GM21360 (cell line): ENCODE results near the gene NXN.
"Not testable (repeated sequence)": the region's sequence is repeated elsewhere in the genome, so short reads cannot be mapped to it uniquely, and the experiment has no call there.

ENCODE experiments used
- ATAC-seq: cut with Tn5 transposase; IDR thresholded peaks from one replicate; pipeline ENCODE4 v1.9.1; 2021; ENCODE audit warnings: mild to moderate bottlenecking, moderate library complexity; ENCODE audit not compliant: unreplicated experiment

NXN gene

GRCh38 chr17:802901-803881 is 176.4 kb downstream of the NXN start:
- no peak for ATAC-seq

GRCh38 chr17:802481-802880 is 177.1 kb downstream of the NXN start:
- no peak for ATAC-seq

DNA sequence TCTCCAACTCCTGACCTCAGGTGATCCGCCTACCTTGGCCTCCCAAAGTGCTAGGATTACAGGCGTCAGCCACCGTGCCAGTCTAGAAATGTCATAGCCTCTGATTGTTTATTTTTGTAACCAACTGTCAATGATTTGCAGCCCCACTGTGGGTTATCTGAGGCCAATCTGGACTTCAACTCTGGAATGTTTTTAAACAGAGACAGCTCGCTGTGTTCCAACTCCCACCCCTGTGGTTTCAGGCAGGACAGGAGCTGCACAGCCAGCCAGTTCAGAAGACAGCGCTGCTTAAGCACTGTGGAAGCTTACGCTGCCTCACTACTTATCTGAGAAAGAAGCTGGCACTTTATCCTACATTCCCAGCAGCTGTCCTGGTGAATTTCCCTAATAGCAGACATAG is 177.9 kb downstream of the NXN start:
- no peak for ATAC-seq

GRCh38 chr17:800446-801242 is 178.9 kb downstream of the NXN start:
- no peak for ATAC-seq

DNA sequence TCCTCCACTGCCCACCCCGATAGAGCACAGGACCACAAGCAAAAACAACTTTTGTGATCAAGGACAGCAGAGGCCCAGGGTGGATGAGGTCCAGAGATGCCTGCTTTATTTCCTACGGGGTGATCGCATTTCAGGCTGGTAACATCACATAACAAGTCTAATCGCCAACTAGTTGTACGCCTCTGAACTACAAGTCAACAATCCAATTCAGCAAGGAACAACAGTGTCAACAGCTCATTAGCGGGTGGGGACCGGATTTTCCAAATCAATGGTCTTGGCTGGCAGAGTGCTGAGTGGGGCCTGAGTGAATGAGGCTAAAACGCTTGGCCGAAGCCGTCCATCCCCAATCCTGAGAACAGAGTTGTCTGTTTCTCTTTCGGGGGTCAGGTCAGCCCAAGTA is 180.3 kb downstream of the NXN start:
- ATAC-seq = no peak

- ATAC-seq = no peak
Measured at GRCh38 chr17:798246-798645, 181.3 kb downstream of the NXN start.

- ATAC-seq = no peak
Measured at GRCh38 chr17:797236-797840, 182.2 kb downstream of the NXN start.

GRCh38 chr17:796609-797008 is 183.0 kb downstream of the NXN start:
- ATAC-seq = no peak

DNA sequence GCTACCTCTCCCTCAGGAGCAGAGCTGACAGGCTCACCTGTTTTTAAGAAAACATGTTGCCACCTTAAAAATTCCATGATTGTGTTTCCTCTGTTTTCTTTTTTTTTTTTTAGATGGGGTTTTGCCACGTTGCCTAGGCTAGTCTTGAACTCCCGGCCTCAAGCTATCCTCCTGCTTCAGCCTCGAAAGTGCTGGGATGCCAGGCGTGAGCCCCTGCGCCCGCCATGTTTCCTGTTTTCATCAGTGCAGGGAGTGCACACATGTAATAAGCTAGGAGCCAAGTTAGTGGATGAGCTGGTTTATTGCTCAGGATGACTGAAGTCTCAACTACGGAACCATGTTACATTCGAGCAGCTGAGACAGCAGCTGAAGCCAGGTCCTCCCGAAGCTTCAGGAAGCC is 183.9 kb downstream of the NXN start:
- ATAC-seq = no peak

DNA sequence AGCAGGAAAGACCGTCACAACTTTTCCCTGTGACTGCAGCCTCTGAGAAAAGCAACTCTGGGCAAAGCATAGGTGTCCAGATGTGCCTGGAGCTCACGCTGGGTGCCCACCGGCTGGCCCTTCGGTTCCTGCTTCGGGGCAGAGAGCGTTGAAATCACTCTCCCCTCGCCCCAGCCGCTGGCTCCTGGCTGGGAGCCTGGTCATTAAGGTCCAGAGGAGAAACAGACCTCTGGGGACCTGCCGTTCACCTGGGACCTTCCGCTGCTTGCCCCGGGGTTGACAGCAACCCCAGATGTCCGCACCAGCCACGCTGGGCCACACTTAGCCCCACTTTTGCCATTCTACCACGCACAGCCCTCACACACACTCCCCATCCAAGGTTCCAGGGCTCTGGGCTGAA is 184.3 kb downstream of the NXN start:
- no peak for ATAC-seq

DNA sequence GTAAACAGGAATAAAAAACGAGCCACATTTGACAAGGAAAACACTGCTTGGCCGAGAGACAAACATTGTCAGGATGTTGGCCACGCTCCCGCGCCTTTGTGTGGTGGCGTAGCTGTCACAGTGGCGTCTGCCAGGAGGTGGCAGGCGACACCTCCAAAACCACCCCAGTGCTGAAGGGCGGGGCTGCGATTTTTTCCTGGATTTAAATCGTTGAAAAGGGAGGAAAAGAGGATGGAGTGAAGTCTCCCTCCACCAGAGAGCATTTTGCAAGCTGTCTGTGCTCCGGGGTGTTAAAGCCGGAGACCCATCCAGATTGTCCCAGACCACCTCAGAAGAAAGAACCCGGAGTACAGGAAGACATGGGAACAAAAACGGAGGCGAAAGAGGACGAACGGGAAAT is 184.7 kb downstream of the NXN start:
- ATAC-seq = no peak

GRCh38 chr17:792277-792676 is 187.3 kb downstream of the NXN start:
- ATAC-seq = no peak

DNA sequence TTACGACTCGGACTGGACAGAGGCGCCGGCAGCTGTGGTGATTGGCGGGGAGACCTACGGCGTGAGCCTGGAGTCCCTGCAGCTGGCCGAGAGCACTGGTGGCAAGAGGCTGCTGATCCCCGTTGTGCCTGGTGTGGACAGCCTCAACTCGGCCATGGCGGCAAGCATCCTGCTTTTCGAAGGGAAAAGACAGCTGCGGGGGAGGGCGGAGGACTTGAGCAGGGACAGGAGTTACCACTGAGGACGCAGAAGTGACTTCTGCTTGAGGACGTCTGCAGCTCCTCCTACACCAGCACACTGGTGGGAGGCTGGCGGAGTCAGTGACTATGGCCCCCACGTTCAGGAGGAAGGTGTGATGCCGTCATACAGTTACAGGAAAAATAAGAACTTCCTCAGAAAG is 187.7 kb downstream of the NXN start:
- ATAC-seq = no peak

GRCh38 chr17:790874-791247 is 188.7 kb downstream of the NXN start:
- ATAC-seq = not testable (repeated sequence)

DNA sequence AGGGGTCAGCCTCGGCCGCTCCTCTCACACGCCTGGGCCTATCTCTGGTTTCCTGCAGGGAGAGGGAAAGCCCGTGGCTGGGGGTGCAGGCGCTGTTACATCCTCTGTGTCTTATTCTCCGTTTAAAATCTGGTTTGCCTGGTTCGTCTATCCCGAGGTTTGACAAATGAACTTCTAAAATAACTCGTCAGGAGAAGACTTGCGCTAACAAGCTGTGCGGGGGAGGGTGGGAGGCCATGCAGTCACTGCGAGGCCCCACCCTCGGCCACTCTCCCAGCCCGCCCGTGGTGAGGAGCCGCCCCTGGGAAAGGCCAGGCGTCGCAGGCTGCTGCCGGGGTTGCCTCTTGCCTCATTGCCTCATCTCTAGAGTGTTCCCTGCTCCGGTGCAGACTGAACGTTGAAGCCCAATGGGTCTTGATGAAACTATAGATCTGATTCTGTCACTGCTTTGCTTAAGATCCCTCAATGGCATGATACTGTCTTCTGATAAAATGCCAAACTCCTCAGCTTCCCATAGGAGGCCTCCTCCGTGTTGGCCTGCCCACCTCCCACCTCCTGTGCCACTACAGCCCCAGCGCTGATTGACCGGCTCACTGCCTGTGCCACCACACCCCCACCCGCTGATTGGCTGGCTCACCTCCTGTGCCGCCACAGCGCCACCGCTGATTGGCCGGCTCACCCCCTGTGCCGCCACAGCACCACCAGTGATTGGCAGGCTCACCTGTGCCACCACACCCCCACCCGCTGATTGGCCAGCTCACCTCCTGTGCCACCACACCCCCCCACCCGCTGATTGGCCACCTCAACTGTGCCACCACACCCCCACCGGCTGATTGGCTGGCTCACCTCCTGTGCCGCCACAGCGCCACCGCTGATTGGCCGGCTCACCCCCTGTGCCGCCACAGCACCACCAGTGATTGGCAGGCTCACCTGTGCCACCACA is 189.4 kb downstream of the NXN start:
- ATAC-seq = not testable (repeated sequence)

GRCh38 chr17:789160-789840 is 190.3 kb downstream of the NXN start:
- ATAC-seq = no peak

DNA sequence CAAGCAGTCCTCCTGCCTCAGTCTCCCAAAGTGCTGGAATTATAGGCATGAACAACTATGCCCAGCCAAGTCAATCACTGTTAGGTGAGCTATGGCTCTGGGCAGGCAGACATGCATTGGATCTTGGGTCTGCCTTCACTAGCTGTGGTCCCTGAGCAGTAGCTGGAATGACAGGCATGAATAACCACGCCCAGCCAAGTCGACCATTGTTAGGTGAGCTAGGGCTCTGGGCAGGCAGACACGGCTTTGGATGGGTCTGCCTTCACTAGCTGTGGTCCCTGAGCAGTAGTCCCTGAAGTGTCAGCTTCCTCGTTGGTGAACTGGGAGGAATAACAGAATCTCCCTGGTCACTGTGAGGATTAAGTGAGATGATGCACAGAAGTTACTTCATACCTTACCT is 191.0 kb downstream of the NXN start:
- ATAC-seq = no peak

- no peak for ATAC-seq
Measured at GRCh38 chr17:787641-788221, 191.8 kb downstream of the NXN start.

DNA sequence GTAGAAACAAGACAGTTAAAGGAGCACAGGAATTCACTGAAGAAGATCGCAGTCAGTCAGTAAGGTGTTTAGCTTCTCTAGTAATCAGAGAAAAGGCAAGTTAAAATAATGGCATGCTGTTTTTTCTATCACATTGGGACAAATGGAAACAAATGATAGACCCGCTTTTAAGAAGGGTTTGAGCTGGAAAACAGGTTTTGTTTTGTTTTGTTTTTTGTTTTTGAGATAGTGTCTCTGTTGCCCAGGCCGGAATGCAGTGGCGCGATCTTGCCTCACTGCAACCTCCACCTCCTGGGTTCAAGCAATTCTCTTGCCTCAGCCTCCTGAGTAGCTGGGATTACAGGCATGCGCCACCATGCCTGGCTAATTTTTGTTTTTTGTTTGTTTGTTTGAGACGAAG is 193.7 kb downstream of the NXN start:
- not testable (repeated sequence) for ATAC-seq

GRCh38 chr17:784143-784542 is 195.4 kb downstream of the NXN start:
- ATAC-seq = no peak
